Adrenal gland (tissue), 5 donors: Measurements from ENCODE around the gene LRRC59.

Experiments used
- CTCF ChIP-seq, 6 experiments: fragments of 450-650 bp in 4 of 6; fragments of 200-600 bp in 2 of 6; sonication (generic) in 1 of 6; IDR thresholded peaks; 1 replicate in 5 of 6; 2 replicates in 1 of 6; pipeline versions ENCODE4 v1.5.1 to v1.8.0; 2016 to 2021; ENCODE audit warnings: antibody characterized with exemption in 6 of 6, mild to moderate bottlenecking in 2 of 6, moderate library complexity in 1 of 6
- POLR2A ChIP-seq, 2 donors: fragments of 450-650 bp; IDR thresholded peaks; one replicate each; pipeline ENCODE4 v1.6.1; 2017; ENCODE audit warnings: antibody characterized with exemption in 2 of 2, mild to moderate bottlenecking in 2 of 2, moderate library complexity in 1 of 2
- donor health status: DM: no; HTN: no; CAD: no.

GRCh38 chr17:50344731-50345365, 52.5 kb downstream of the LRRC59 start:
- no peak for TF ChIP-seq CTCF (IDR thresholded peaks at IDR 0.05)
- no peak for TF ChIP-seq POLR2A (IDR thresholded peaks at IDR 0.05)
